Keratinocyte (primary cell): ENCODE results near the gene CGB2.

Experiments used
- EZH2 ChIP-seq: IDR thresholded peaks from one replicate; pipeline ENCODE4 v1.6.1; 2012; ENCODE audit warnings: inconsistent platforms, mild to moderate bottlenecking, low read length, moderate library complexity
- TF ChIP-seq, protein P1 (sequence below), 3 experiments: IDR thresholded peaks in 1 of 3; conservative IDR thresholded peaks in 1 of 3; optimal IDR thresholded peaks in 1 of 3; 2 replicates in 2 of 3; 3 replicates in 1 of 3; pipeline versions ENCODE3 to v1.5.1; 2011; ENCODE audit warnings: low read length in 3 of 3, mild to moderate bottlenecking in 3 of 3, moderate library complexity in 2 of 3, control low read depth in 1 of 3, inconsistent platforms in 1 of 3; ENCODE audit not compliant: insufficient read depth in 2 of 3; ENCODE audit errors: extremely low read depth in 1 of 3

DNA sequence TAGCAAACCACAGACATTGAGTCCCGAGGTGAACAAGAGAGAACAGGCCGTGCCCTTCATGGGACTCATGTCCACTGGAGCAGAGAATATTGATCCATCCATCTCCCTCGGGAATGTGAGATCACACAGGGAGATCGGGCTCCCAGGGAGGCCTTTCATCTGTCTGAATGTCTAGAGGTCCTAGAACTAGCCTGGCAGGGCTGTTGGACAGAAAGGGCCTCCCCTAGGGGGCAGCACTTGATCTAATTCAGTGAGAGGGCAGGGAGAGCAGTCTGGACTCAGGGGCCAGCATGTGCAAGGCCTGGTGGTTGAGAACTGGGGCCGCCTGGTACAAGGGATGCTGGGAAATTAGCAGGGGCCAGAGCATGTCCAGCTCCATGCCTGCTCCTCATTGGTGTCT, 33.7 kb upstream of the CGB2 start:
- TF ChIP-seq, protein P1, sequence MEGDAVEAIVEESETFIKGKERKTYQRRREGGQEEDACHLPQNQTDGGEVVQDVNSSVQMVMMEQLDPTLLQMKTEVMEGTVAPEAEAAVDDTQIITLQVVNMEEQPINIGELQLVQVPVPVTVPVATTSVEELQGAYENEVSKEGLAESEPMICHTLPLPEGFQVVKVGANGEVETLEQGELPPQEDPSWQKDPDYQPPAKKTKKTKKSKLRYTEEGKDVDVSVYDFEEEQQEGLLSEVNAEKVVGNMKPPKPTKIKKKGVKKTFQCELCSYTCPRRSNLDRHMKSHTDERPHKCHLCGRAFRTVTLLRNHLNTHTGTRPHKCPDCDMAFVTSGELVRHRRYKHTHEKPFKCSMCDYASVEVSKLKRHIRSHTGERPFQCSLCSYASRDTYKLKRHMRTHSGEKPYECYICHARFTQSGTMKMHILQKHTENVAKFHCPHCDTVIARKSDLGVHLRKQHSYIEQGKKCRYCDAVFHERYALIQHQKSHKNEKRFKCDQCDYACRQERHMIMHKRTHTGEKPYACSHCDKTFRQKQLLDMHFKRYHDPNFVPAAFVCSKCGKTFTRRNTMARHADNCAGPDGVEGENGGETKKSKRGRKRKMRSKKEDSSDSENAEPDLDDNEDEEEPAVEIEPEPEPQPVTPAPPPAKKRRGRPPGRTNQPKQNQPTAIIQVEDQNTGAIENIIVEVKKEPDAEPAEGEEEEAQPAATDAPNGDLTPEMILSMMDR (optimal IDR thresholded peaks at IDR 0.05 in 1 of 3, IDR thresholded peaks at IDR 0.05 in 1 of 3, conservative IDR thresholded peaks at IDR 0.05 in 1 of 3; ENCODE audit: extremely low read depth in 1 of 3, insufficient read depth in 2 of 3, low read length in 3 of 3): peak; percentile 60 to 72 (median 71)
- no peak for TF ChIP-seq EZH2
